ENCODE results near the gene YWHAH. TPM values are rescaled to one million over a fixed set of nuclear protein-coding genes. Genes with fewer than 3 reads are reported as not detected.

The YWHAH gene
- 67.5 TPM for total RNA-seq
- long read RNA-seq, transcript YWHAH-201 (2 exons, 1,825 nt), result major isoform, 134 of 135 reads
- long read RNA-seq, partial matches to known transcripts, result 0 of 135 reads
- long read RNA-seq, other reads (novel, unspliced or antisense), result 0 of 135 reads

DNA sequence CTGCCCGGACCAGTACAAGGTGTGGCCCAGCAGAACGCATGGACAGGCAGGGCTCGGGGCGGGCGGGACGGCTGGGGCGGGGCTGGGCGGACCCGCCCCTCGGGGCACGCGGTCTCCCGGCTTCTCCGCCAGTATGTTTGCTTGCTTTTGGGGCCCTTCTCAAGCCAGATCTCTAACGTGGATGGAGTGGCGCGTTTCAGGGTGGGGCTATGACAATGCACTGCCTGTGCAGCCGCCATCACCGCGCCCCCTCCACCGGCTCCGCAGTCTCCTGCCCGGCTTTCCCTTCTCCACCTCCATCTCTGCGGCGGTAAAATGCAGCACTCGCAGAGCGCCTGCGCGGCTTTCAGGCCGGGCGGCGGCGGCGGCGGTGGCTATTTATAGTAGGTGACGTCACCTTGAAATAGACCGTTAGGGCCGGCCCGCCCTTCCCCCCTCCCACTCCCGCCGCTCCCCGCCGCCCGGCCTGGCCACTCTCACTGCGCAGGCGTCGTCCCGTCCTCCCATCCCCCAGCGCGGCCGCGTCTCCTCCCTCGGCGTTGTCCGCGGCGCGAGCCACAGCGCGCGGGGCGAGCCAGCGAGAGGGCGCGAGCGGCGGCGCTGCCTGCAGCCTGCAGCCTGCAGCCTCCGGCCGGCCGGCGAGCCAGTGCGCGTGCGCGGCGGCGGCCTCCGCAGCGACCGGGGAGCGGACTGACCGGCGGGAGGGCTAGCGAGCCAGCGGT is at the start of gene YWHAH:
TSS of gene YWHAH (plus strand) at position 558 of the 722 bp plus-strand sequence. CDS start 199 bp downstream, outside the sequence.
- peak; percentile 98 for DNase-seq
- intact Hi-C loops (cut with DNase I), result loop anchor here (10.0 kb wide), 1 partner anchor 189 kb away; the partner anchor contains the start of genes DEPDC5 and PRR14L
- peak; percentile 95 for ATAC-seq (ENCODE audit: poor library complexity)

DNA sequence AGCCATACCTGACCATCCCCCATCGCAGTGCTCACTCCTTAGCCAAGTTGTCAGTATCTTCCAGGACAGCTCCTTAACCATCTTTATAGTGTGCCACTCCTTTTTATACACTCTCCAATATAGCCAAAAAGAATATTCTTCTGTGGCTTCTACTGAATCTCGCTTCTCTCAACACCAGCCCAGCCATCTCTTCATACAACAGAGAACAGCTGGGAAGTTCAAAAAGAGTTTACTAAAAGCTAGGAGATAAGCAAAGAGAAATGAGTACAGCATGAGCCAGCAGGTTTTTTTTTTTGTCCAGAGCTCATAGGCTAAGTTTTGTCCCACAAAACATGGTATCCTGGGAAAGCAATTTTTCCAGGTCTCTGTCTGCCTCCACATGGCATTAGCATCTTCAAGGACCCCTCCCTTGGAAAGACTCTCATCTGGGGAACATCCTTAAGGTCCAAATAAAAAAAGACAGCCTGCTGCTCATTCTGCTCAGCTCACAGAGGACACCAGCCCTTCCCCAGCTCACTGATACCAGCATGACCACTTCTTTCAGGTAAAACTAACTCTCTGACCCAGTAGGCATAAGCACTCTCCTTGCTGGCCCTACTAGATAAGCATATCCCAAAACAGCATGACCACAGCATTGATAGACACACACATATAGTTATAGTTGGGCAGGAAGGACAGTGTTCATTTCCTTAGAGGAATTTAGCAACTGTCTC is 48.8 kb upstream of the YWHAH start:
- intact Hi-C loops (cut with DNase I), result no loop called here
- ATAC-seq (ENCODE audit: poor library complexity), result no peak
- DNase-seq, result no peak

DNA sequence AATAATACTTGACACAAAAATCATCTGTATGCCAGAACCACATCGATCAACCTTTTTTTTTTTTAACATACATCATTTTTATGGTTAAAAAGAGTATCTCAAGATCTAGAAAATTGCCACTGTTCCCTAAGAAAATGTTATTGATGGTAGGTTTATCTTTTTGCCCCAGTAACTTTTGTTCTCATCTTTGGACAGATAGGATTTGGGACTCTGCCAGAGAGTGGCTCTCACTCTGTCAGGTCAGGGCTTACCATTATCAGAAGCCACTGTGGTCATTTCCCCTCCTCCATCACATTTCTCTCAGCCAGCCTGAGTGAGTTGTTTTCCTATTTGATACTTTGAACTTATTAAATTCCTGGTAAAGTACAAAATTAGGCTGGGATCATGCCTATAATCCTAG is 47.9 kb upstream of the YWHAH start:
- DNase-seq, result no peak
- no peak for ATAC-seq (ENCODE audit: poor library complexity)
- intact Hi-C loops (cut with DNase I), result no loop called here

DNA sequence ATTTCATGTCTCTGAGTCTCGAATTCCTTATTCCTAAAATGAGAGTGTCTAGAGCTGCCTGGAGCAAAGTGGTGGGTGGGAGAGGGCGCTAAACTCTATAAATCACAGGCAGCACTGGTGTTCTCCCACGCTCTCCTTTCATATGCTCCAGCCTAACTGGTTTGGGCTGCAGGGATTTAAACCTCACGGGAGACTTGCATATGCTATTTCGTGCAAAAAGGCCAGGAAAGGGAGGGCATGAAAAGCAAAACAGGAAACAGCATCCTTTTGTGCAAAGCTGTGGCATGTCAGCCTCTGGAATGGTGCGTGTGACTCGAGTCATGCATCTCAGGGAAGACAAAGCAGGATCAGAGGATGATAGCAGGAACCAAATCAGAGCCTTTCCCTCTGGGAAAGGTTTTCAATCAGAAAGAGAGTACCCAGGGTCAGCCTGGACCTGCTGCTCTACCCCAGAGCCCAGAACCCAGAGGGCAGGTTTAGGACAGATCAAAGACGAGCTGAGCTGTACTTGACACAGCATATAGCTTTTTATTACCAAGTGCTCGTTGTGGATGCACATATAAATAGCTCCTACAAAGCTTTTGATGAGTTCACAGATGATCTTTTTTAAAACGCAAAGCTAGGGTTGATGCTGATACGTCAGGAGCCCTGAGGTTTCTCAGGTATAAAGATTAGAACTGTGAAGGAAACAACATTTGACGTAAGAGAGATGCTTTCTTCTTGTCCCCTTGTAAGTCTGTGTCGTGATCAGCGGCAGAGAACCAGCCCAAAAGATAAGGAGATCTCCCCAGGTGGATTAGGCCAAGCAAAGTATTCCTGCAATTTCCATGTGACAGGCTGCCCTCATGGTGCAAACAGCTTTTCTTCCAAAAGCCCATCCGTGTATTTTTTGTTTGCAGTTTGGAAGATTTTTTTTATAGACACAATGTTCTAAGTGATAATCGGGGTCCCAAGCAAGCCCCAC is 46.2 kb upstream of the YWHAH start:
- ATAC-seq (ENCODE audit: poor library complexity), result no peak
- intact Hi-C loops (cut with DNase I), result no loop called here
- DNase-seq, result no peak

DNA sequence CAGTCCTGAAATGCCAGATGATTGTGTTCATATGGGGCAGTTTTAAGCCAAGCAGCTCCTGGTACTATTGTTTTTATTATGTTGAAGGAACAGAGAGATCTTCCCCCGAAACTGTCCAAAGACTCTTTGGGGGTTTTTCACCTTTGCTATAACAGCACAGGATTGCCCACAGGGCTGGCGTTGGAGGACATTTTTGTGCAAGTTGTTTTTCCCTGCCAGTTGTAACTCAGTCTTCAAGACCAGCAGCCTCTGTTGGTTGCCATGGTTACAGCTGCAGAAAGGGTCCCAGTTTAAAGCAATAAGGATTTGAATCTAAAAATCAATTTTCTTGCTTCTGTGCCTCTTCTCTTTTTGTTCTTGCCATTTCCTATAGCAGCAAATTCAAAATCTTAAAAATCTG is 45.4 kb upstream of the YWHAH start:
- ATAC-seq (ENCODE audit: poor library complexity), result no peak
- intact Hi-C loops (cut with DNase I), result no loop called here
- DNase-seq, result no peak

DNA sequence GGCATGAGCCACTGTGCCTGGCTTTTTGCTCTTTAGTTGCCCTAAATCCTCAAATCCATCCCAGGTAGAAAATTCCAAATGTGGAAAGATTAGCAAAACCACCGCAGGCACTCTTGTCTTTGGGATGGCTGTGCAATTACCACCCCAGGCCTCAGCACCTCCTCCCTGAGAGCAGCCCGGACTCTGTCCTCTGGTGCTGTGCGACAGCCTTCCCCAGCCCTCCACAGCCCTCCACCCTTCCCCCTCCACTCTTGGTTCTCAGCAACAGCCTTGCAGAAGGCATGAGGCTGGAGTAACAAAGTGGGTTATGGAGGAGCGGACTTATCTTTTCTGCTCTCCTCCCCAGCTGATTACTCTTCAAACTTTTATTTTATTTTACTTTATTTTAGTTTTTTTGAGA is 44.7 kb upstream of the YWHAH start:
- no peak for DNase-seq
- ATAC-seq (ENCODE audit: poor library complexity), result no peak
- intact Hi-C loops (cut with DNase I), result loop anchor here (10.0 kb wide), 1 partner anchor 55 kb away; no protein-coding TSS in a partner anchor

DNA sequence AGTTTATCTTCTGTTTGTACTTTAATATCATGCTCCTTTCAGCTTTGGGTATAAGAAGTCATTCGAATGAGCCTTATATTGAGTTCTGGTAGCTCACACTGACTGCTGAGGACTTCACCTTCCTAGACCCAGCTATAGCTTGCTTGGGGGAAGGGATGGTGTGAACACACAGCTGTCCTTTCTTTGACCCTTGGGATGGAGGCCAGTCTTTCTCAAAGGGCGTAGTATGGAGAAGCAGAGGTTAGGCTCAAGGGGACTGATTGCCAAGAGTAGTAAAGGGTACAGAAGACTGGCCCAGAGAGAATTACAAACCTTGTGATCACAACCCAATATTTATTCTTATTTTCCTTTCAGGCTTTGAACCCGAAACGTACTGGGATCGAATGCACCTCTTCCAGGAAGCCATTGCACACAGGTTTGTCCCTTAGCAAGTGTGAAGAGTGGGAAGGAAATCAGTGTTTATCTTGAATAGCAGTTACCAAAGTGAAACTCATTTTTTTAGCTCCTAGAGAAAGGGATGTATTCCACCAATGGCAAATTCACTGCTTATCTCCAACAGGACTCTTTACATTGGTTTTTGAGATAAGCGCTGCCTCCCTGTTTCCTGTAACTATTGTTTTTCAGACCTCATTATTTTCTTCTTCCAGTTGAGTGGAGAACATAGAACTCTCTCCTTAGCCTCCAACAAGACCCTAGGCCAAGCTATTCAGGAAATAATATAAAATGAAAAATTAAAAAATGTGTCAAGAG is 42.8 kb upstream of the YWHAH start:
- DNase-seq (no peak), ATAC-seq (ENCODE audit: poor library complexity) (no peak)
- intact Hi-C loops (cut with DNase I), result loop anchor here (10.0 kb wide), 1 partner anchor 57 kb away; no protein-coding TSS in a partner anchor

DNA sequence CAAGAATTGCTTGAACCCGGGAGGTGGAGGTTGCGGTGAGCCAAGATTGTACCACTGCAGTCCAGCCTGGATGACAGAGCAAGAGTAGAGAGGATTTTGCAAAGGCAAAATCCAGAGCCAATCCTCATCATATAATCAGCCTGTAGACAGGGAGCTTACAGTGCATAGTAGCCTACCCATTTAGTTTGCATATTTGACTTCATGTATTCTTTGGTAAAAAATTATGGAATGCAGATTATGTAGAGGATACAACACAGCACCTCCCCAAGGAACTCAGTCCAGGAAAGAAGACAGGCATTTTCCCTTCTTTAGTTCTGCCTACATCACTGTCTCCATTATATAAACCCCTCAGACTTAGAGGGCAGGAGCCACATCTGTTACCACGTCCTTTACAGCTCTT is 39.7 kb upstream of the YWHAH start:
- DNase-seq (no peak), ATAC-seq (ENCODE audit: poor library complexity) (no peak)
- intact Hi-C loops (cut with DNase I), result loop anchor here (10.0 kb wide), 1 partner anchor 60 kb away; no protein-coding TSS in a partner anchor

DNA sequence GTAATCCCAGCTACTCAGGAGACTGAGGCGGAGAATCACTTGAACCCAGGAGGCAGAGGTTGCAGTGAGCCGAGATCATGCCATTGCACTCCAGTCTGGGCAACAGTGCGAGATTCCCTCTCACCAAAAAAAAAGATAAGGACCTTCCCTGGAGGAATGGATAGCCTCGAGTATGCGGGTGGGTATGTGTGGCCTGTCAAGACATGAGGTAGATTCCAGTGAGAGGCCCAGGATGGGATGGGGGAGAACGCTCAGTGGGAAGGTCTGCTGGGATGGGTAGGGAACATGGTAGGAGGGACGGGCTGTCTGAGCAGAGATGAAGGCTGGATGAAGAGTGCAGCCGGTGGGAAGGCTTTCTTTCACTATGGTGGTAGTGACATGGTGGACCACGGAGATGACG is 39.0 kb upstream of the YWHAH start:
- DNase-seq (no peak), ATAC-seq (ENCODE audit: poor library complexity) (no peak)
- intact Hi-C loops (cut with DNase I), result loop anchor here (10.0 kb wide), 1 partner anchor 61 kb away; no protein-coding TSS in a partner anchor

DNA sequence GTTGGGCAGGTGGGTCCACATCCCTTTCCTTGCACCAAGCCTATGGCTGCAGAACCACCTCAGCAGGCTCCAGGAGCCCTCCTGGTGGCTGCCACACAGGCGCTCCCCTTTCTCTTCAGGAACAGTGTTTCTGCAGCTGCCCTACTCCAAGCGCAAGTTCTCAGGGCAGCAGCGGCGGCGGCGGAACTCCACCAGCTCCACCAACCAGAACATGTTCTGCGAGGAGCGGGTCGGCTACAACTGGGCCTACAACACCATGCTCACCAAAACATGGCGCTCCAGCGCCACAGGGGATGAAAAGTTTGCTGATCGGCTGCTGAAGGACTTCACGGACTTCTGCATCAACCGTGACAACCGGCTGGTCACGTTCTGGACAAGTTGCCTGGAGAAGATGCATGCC is 38.2 kb upstream of the YWHAH start:
- ATAC-seq (ENCODE audit: poor library complexity), result no peak
- intact Hi-C loops (cut with DNase I), result loop anchor here (10.0 kb wide), 1 partner anchor 61 kb away; no protein-coding TSS in a partner anchor
- DNase-seq, result no peak

DNA sequence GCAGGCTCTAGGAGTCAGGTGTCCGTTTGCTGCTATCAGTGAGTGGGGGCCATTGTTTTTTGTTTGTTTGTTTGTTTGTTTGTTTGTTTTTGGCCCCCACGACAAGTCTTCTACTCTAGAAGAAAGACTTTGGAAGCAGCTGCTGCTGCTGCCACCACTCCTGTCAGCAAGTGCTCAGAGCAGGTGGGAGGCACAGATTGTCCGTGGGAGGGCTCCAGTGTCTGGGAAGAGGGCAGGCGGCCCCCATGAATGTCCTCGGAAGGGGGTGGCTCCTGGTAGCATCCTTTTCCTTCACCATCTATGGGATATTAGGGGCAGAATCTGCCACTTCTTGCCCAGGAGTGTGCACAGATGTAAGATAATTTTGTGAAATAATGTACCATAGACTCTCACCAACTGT is 37.8 kb upstream of the YWHAH start:
- ATAC-seq (ENCODE audit: poor library complexity), result no peak
- intact Hi-C loops (cut with DNase I), result loop anchor here (10.0 kb wide), 1 partner anchor 62 kb away; no protein-coding TSS in a partner anchor
- no peak for DNase-seq

DNA sequence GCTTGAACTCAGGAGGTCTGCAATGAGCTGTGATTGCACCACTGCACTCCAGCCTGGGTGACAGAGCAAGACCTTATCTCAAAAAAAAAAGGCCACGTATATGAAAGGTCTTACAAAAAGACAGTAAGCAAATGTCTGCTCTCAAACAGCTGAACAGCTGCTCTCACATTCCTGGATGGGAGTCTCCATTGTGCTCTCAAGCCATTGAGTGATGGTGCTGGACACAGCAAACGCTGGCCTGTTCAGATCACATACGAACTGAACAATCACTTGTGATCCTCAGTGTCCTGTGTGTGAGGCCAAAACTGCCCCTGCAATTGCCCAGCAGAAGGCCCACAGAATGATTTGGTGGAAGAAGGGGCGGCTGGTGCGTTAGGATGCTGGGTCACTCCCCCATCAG is 34.4 kb upstream of the YWHAH start:
- no peak for DNase-seq
- intact Hi-C loops (cut with DNase I), result loop anchor here (10.0 kb wide), 1 partner anchor 65 kb away; no protein-coding TSS in a partner anchor
- no peak for ATAC-seq (ENCODE audit: poor library complexity)

DNA sequence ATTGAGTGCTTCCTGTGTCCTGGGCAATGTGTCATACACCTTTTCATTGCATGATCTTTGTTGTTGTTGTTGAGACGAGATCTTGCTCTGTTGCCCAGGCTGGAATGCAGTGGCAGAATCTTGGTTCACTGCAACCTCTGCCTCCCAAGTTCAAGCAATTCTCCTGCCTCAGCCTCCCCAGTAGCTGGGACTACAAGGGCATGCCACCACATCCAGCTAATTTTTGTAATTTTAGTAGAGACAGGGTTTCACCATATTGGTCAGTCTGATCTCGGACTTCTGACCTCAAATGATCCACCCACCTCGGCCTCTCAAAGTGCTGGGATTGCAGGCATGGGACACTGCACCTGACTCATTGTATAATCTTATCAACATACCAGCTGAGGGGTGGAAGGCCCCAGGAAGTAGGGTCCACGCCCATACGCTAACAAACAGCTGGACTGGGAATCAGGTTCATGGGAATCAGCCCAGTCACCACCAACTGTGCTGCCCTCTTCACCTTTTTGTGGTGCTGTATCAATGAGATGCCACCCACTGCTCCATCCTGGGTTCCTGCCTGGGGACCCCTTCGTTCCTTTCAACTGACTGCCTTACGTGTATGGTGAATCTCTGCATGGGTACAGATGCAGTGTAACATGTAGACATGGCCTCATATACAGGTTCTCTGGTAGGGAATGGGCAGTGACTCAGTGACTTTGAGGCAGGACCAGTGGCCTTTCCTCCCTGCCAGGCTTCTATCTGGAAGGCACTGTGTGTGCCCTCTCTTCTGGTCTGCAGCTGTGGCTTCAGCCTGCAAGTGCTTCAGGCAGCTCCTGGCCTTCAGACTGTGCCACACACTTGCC is 32.5 kb upstream of the YWHAH start:
- no peak for DNase-seq
- intact Hi-C loops (cut with DNase I), result no loop called here
- ATAC-seq (ENCODE audit: poor library complexity), result no peak

DNA sequence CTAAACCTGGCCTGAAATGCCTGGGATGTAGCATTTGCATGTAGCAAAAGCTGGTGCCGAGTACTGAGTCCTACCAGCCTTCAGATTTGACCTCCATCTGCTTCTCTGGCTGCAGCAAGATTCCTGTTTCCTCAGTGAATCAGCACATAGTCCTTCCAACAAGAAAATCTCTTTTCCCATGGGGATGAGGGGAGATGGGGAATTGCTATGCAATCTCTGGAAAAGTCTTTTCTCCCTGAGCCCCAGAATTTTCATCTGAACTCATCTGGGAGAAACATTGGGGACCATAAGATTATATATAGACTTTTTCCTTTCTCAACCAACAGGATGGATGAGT is 32.0 kb upstream of the YWHAH start:
- intact Hi-C loops (cut with DNase I), result no loop called here
- ATAC-seq (ENCODE audit: poor library complexity) (no peak), DNase-seq (no peak)

DNA sequence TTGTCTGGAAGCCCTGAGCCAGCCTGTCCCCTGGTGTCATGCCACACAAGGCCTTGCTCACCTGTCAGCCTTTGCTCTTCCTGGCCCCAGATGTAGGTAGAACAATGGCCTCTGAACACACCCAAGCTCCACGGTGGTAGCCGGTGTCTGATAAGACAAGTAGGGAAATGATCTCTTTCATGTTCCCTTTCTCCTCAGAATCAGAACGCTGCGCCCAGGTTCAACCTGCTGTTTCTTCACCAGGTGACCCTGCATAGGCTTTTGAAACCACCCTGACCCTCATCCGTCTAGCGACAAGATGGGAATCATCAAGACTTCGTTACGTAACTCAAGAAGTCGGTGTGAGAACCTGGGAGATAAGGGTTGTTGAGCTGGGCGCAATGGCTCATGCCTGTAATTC is 28.7 kb upstream of the YWHAH start:
- intact Hi-C loops (cut with DNase I), result no loop called here
- ATAC-seq (ENCODE audit: poor library complexity), result no peak
- no peak for DNase-seq

DNA sequence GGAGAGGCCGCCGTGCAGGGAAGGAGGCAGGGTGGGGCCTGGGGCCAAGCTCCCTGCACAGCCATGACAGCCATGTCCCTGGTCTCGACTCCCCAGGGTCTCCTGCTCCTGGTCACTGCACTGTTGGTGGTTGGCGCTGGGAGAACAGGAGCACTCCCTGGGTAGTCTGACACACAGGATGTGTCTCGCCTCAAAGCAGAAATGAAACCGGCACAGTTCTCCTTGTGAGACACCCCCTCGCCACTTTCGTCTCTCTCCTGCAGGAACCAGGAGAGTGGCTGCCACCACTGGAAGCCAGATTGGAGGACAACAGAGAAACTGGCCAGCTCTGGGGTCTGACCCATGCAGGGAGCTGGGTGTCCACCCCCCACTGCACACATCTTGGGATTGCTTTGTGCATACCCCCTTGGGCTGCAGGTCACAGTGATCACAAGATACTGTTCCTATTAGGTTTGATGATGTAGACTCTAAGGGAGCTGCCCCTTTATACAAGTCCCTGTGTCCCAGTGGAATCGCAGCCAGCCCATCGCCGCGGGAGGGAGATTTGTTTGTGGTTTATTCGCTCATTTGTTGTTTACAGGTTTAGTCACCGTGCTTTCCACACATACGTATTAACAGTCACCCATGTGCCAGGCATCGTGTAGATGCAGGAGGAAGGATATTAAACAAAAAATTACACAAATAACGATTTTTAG is 27.0 kb upstream of the YWHAH start:
- ATAC-seq (ENCODE audit: poor library complexity) (peak; percentile 41), DNase-seq (peak; percentile 40)
- intact Hi-C loops (cut with DNase I), result no loop called here

DNA sequence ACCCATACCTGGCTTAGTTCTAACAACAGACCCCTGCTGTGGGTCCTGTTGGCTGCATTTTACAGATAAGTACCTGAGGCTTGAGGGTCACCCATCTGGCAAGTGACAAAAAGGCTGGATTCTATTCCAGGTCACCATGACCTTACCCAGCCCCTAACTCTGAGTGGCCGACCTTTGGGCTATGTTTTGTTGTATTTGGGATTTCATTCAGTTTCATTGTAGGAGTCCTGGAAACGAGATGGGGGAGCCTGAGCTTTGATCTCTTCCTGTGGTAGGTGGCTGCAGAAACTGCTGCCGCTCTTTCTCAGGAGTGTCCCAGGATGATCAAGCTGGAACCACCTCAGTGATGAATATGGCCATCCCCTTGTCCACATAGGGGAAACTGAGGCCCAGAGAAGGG is 24.6 kb upstream of the YWHAH start:
- intact Hi-C loops (cut with DNase I), result no loop called here
- no peak for ATAC-seq (ENCODE audit: poor library complexity)
- no peak for DNase-seq

All from Right ventricle myocardium superior (tissue), 1 donor.